CD4-positive, alpha-beta T cell treated with Interleukin-15 for 4 hours (primary cell): Measurements from ENCODE around the gene OR4N2.
"Not testable (repeated sequence)": the region's sequence is repeated elsewhere in the genome, so short reads cannot be mapped to it uniquely, and the experiment has no call there.

Experiments
- DNase-seq: peaks from one replicate; pipeline ENCODE4 v3.0.0-alpha.2; 2020; ENCODE audit warnings: low spot score

OR4N2 gene

DNA sequence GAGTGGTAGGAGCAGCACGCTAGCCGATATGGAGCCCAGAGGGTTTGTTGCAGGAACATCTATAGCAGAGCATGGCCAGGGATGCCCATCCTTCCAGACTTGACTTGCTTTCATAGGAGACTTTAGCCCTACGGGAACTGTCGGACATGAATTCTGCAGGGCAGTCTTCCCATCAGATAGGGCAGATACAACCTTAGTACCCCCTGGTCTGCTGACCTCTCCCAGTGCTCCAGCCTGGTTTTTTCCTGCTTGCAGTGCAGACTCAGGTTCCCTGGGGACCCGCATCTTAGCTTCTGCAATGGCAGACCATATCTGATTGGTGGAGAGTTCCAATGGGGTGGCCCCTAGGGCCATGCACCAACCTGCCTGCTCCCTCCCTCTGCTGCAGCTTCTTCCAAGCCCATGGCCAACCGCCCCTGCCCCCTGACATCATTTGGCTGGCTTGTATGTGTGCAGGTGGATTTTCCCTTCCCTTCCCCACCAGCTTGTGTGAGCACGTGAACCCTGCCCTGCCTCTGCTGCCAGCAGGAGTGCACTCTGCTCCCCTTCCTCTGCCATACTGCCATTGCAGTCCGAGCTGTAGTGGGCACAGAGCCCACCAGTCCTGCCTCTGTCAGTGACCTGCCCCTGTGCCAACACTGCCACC lies 30.8 kb downstream of the OR4N2 start:
- DNase-seq = not testable (repeated sequence)

- no peak for DNase-seq
Measured at GRCh38 chr14:19838433-19838832, 34.9 kb downstream of the OR4N2 start.

DNA sequence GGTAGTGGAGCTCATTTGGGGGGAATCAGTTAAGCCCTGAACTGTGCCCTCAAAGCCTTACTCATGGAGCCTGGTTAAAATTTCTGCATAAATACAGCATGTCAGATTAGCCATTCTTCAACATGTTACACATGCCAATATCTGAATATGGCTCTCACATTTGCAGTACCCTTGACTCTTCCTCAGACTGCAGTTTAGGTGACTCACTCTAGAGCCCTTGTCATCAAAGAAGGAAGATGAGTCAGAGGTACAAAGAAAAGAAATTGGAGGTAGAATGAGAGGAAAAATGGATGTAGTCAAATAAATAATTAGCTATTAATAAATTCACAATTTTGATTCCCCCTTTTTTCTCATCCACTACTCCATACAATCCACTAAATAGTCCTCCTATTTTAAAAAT lies 47.8 kb downstream of the OR4N2 start:
- no peak for DNase-seq

DNA sequence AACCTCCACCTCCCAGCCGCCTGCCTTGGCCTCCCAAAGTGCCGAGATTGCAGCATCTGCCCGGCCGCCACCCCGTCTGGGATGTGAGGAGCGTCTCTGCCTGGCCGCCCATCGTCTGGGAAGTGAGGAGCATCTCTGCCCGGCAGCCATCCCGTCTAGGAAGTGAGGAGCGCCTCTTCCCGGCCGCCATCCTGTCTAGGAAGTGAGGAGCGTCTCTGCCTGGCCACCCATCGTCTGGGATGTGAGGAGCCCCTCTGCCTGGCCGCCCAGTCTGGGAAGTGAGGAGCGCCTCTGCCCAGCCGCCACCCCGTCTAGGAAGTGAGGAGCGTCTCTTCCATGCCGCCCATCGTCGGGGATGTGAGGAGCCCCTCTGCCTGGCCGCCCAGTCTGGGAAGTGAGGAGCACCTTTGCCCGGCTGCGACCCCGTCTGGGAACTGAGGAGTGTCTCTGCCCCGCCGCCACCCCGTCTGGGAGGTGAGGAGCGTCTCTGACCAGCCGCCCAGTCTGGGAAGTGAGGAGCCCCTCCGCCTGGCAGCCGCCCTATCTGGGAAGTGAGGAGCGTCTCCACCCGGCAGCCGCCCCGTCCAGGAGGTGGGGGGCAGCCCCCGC lies 62.6 kb downstream of the OR4N2 start:
- DNase-seq = not testable (repeated sequence)

DNA sequence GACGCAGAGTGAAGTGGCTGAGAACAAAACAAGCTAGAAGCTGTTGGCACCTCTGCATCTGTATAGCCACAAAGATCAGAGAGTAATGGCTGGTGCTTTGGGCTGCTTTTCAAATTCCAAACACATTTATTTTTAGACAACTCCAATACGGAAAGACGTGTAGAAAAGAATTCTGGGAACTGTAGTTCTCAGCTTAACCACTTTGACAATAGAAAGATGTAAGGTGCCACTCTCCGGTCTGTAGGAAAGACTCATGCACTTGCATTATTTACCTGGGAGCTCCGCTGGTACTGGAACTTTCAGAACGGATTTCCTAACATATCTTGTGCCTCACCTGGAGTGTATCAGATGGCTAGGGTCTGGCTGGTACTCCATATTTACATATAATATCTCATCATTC lies 69.6 kb downstream of the OR4N2 start:
- DNase-seq = no peak

DNA sequence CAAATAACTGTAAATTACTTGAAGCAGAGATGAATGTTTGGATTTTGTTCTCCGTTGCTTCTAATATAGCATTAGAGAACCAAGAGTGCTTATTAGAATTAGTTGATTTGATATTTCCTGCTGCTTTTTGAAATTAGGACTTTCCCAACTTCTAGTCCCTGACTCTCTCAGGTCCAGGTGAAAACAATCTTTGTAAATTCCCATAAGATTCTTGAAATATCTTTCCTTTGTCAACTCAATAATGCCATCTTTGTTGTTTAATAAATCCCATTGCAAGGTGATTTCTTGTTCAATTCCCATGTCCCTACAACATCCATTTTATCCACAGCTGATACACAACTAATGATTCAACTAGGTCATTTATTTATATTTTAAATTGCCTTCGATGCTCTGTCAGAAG lies 71.3 kb downstream of the OR4N2 start, which contains the start of gene OR4K2:
TSS of gene OR4K2 (plus strand) at position 301 of the 400 bp plus-strand sequence. CDS start 1,126 bp downstream, outside the sequence.
- no peak for DNase-seq

GRCh38 chr14:19878029-19878642 lies 74.6 kb downstream of the OR4N2 start:
- peak; percentile 4 for DNase-seq
